ENCODE data around the gene PDSS2.

GRCh38 chr6:107116328-107116892, 343.0 kb downstream of the PDSS2 start:
- no peak for TF ChIP-seq CTCF (conservative IDR thresholded peaks at IDR 0.05 in 1 of 2, IDR thresholded peaks at IDR 0.05 in 1 of 2; ENCODE audit: extremely low read depth in 1 of 2, insufficient read depth in 1 of 2, low read depth in 1 of 2, low read length in 2 of 2)
- no peak for TF ChIP-seq EZH2 (IDR thresholded peaks at IDR 0.05; ENCODE audit: borderline replicate concordance, low read length)

All from mammary epithelial cell (primary cell).